GM23338 (cell line): Measurements from ENCODE around the gene GSTM2.
"Not testable (repeated sequence)": the region's sequence is repeated elsewhere in the genome, so short reads cannot be mapped to it uniquely, and the experiment has no call there.

Experiments
- CREB1 ChIP-seq: fragments of 250-450 bp; sonication (Bioruptor Pico); IDR thresholded peaks from 2 replicates; pipeline ENCODE4 v1.5.0; 2020; ENCODE audit warnings: low read depth, mild to moderate bottlenecking, moderate library complexity
- EZH2 ChIP-seq: fragments of 200-600 bp; sonication (generic); IDR thresholded peaks from one replicate; pipeline ENCODE4 v1.8.0; 2017; ENCODE audit warnings: antibody characterized with exemption, mild to moderate bottlenecking, low read depth; ENCODE audit not compliant: unreplicated experiment
- EZH2phosphoT487 ChIP-seq: fragments of 200-600 bp; sonication (generic); IDR thresholded peaks from one replicate; pipeline ENCODE4 v1.8.1; 2018; ENCODE audit warnings: antibody characterized with exemption; ENCODE audit not compliant: unreplicated experiment
- JUNB ChIP-seq: IDR thresholded peaks from one replicate; pipeline ENCODE4 v1.6.1; 2016; ENCODE audit warnings: antibody characterized with exemption; ENCODE audit not compliant: unreplicated experiment
- NANOG ChIP-seq: IDR thresholded peaks from 2 replicates; pipeline ENCODE4 v1.6.1; 2016; ENCODE audit warnings: antibody characterized with exemption, borderline replicate concordance
- POLR2AphosphoS5 ChIP-seq: IDR thresholded peaks from 2 replicates; pipeline ENCODE4 v1.6.1; 2016; ENCODE audit warnings: antibody characterized with exemption, low read depth
- STAT1 ChIP-seq: IDR thresholded peaks from one replicate; pipeline ENCODE4 v1.6.1; 2016; ENCODE audit warnings: antibody characterized with exemption; ENCODE audit not compliant: unreplicated experiment
- ZNF114 ChIP-seq: fragments of 250-450 bp; sonication (Bioruptor Pico); IDR thresholded peaks from 2 replicates; pipeline ENCODE4 v1.5.0; 2020; ENCODE audit warnings: mild to moderate bottlenecking, moderate library complexity
- ZNF331 ChIP-seq: fragments of 250-450 bp; sonication (Bioruptor Pico); IDR thresholded peaks from 2 replicates; pipeline ENCODE4 v1.5.0; 2020; ENCODE audit warnings: low read depth, mild to moderate bottlenecking, moderate library complexity
- TF ChIP-seq, protein P1 (sequence below), 2 experiments: fragments of 200-600 bp in 1 of 2; sonication (generic) in 1 of 2; conservative IDR thresholded peaks; 2 replicates each; pipeline versions ENCODE4 v1.5.1 to v1.6.1; 2016 to 2017; ENCODE audit warnings: antibody characterized with exemption in 2 of 2, low read depth in 2 of 2, mild to moderate bottlenecking in 2 of 2, moderate library complexity in 1 of 2
- TF ChIP-seq, protein P2 (sequence below): IDR thresholded peaks from one replicate; pipeline ENCODE4 v1.6.1; 2018; ENCODE audit warnings: antibody characterized with exemption; ENCODE audit not compliant: unreplicated experiment
- TF ChIP-seq, protein P3 (sequence below): IDR thresholded peaks from 2 replicates; pipeline ENCODE4 v1.6.1; 2016; ENCODE audit warnings: antibody characterized with exemption
- TF ChIP-seq, protein P4 (sequence below): fragments of 250-450 bp; sonication (Bioruptor Pico); IDR thresholded peaks from 2 replicates; pipeline ENCODE4 v1.5.0; 2020; ENCODE audit warnings: mild to moderate bottlenecking, moderate library complexity

DNA sequence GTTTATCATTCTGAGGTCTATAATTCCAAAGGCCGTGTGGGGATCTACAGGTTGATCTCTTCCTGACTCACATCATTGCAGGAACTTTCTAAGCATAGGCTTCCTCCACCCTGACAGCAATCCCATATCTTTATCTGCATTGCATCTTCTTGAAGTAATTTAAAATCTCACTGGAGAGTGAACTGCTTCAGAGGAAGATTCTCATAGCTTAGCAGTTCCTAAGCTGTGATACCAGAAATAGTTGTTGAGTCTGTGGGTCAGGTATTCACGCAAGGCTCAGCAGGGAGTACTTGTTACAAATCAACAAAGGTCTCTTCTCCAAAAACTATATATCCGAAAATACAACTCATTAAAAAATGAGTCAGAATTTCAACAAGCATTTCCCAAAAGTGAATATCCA lies 27.3 kb downstream of the GSTM2 start:
- TF ChIP-seq EZH2; POLR2AphosphoS5; NANOG; ZNF331 (CRISPR knock-in tag); STAT1; JUNB; EZH2phosphoT487; CREB1 (CRISPR knock-in tag); ZNF114 (CRISPR knock-in tag): not testable (repeated sequence)
- TF ChIP-seq, protein P1, sequence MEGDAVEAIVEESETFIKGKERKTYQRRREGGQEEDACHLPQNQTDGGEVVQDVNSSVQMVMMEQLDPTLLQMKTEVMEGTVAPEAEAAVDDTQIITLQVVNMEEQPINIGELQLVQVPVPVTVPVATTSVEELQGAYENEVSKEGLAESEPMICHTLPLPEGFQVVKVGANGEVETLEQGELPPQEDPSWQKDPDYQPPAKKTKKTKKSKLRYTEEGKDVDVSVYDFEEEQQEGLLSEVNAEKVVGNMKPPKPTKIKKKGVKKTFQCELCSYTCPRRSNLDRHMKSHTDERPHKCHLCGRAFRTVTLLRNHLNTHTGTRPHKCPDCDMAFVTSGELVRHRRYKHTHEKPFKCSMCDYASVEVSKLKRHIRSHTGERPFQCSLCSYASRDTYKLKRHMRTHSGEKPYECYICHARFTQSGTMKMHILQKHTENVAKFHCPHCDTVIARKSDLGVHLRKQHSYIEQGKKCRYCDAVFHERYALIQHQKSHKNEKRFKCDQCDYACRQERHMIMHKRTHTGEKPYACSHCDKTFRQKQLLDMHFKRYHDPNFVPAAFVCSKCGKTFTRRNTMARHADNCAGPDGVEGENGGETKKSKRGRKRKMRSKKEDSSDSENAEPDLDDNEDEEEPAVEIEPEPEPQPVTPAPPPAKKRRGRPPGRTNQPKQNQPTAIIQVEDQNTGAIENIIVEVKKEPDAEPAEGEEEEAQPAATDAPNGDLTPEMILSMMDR (conservative IDR thresholded peaks at IDR 0.05; ENCODE audit: low read depth in 2 of 2) = not testable (repeated sequence)
- TF ChIP-seq, protein P2, sequence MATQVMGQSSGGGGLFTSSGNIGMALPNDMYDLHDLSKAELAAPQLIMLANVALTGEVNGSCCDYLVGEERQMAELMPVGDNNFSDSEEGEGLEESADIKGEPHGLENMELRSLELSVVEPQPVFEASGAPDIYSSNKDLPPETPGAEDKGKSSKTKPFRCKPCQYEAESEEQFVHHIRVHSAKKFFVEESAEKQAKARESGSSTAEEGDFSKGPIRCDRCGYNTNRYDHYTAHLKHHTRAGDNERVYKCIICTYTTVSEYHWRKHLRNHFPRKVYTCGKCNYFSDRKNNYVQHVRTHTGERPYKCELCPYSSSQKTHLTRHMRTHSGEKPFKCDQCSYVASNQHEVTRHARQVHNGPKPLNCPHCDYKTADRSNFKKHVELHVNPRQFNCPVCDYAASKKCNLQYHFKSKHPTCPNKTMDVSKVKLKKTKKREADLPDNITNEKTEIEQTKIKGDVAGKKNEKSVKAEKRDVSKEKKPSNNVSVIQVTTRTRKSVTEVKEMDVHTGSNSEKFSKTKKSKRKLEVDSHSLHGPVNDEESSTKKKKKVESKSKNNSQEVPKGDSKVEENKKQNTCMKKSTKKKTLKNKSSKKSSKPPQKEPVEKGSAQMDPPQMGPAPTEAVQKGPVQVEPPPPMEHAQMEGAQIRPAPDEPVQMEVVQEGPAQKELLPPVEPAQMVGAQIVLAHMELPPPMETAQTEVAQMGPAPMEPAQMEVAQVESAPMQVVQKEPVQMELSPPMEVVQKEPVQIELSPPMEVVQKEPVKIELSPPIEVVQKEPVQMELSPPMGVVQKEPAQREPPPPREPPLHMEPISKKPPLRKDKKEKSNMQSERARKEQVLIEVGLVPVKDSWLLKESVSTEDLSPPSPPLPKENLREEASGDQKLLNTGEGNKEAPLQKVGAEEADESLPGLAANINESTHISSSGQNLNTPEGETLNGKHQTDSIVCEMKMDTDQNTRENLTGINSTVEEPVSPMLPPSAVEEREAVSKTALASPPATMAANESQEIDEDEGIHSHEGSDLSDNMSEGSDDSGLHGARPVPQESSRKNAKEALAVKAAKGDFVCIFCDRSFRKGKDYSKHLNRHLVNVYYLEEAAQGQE = not testable (repeated sequence)
- TF ChIP-seq, protein P3, sequence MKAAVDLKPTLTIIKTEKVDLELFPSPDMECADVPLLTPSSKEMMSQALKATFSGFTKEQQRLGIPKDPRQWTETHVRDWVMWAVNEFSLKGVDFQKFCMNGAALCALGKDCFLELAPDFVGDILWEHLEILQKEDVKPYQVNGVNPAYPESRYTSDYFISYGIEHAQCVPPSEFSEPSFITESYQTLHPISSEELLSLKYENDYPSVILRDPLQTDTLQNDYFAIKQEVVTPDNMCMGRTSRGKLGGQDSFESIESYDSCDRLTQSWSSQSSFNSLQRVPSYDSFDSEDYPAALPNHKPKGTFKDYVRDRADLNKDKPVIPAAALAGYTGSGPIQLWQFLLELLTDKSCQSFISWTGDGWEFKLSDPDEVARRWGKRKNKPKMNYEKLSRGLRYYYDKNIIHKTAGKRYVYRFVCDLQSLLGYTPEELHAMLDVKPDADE = not testable (repeated sequence)
- TF ChIP-seq, protein P4, sequence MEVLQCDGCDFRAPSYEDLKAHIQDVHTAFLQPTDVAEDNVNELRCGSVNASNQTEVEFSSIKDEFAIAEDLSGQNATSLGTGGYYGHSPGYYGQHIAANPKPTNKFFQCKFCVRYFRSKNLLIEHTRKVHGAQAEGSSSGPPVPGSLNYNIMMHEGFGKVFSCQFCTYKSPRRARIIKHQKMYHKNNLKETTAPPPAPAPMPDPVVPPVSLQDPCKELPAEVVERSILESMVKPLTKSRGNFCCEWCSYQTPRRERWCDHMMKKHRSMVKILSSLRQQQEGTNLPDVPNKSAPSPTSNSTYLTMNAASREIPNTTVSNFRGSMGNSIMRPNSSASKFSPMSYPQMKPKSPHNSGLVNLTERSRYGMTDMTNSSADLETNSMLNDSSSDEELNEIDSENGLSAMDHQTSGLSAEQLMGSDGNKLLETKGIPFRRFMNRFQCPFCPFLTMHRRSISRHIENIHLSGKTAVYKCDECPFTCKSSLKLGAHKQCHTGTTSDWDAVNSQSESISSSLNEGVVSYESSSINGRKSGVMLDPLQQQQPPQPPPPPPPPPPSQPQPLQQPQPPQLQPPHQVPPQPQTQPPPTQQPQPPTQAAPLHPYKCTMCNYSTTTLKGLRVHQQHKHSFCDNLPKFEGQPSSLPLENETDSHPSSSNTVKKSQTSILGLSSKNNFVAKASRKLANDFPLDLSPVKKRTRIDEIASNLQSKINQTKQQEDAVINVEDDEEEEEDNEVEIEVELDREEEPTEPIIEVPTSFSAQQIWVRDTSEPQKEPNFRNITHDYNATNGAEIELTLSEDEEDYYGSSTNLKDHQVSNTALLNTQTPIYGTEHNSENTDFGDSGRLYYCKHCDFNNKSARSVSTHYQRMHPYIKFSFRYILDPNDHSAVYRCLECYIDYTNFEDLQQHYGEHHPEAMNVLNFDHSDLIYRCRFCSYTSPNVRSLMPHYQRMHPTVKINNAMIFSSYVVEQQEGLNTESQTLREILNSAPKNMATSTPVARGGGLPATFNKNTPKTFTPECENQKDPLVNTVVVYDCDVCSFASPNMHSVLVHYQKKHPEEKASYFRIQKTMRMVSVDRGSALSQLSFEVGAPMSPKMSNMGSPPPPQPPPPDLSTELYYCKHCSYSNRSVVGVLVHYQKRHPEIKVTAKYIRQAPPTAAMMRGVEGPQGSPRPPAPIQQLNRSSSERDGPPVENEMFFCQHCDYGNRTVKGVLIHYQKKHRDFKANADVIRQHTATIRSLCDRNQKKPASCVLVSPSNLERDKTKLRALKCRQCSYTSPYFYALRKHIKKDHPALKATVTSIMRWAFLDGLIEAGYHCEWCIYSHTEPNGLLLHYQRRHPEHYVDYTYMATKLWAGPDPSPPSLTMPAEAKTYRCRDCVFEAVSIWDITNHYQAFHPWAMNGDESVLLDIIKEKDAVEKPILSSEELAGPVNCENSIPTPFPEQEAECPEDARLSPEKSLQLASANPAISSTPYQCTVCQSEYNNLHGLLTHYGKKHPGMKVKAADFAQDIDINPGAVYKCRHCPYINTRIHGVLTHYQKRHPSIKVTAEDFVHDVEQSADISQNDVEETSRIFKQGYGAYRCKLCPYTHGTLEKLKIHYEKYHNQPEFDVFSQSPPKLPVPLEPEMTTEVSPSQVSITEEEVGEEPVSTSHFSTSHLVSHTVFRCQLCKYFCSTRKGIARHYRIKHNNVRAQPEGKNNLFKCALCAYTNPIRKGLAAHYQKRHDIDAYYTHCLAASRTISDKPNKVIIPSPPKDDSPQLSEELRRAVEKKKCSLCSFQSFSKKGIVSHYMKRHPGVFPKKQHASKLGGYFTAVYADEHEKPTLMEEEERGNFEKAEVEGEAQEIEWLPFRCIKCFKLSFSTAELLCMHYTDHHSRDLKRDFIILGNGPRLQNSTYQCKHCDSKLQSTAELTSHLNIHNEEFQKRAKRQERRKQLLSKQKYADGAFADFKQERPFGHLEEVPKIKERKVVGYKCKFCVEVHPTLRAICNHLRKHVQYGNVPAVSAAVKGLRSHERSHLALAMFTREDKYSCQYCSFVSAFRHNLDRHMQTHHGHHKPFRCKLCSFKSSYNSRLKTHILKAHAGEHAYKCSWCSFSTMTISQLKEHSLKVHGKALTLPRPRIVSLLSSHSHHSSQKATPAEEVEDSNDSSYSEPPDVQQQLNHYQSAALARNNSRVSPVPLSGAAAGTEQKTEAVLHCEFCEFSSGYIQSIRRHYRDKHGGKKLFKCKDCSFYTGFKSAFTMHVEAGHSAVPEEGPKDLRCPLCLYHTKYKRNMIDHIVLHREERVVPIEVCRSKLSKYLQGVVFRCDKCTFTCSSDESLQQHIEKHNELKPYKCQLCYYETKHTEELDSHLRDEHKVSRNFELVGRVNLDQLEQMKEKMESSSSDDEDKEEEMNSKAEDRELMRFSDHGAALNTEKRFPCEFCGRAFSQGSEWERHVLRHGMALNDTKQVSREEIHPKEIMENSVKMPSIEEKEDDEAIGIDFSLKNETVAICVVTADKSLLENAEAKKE (CRISPR knock-in tag) = not testable (repeated sequence)
